ENCODE data around the gene PRR14. TPM values are rescaled to one million over a fixed set of nuclear protein-coding genes. Genes with fewer than 3 reads are reported as not detected.

The PRR14 gene
- 37.8 TPM for total RNA-seq

GRCh38 chr16:30650369-30651123, at the start of gene PRR14:
TSS of gene PRR14 (plus strand) at chr16:30650960. CDS start at chr16:30651646, 686 bp downstream.
- DNase-seq (ENCODE audit: low spot score), result peak; percentile 100

- no peak for DNase-seq (ENCODE audit: low spot score)
Observed at GRCh38 chr16:30601966-30602365, 48.8 kb upstream of the PRR14 start.

GRCh38 chr16:30602616-30603277, 48.0 kb upstream of the PRR14 start:
- no peak for DNase-seq (ENCODE audit: low spot score)

- no peak for DNase-seq (ENCODE audit: low spot score)
Observed at GRCh38 chr16:30603945-30604315, 46.8 kb upstream of the PRR14 start.

GRCh38 chr16:30604316-30604947, 46.3 kb upstream of the PRR14 start:
- no peak for DNase-seq (ENCODE audit: low spot score)

GRCh38 chr16:30605158-30605557, 45.6 kb upstream of the PRR14 start:
- no peak for DNase-seq (ENCODE audit: low spot score)

GRCh38 chr16:30606004-30606403, 44.8 kb upstream of the PRR14 start:
- DNase-seq (ENCODE audit: low spot score), result no peak

- DNase-seq (ENCODE audit: low spot score), result peak; percentile 67
Observed at GRCh38 chr16:30609002-30609925, 41.5 kb upstream of the PRR14 start.

- DNase-seq (ENCODE audit: low spot score), result peak; percentile 97
Observed at GRCh38 chr16:30609926-30610839, 40.6 kb upstream of the PRR14 start, which contains the start of gene ZNF689. TSS of gene ZNF689 (minus strand) at chr16:30610389. CDS start at chr16:30610041, 348 bp downstream.

- no peak for DNase-seq (ENCODE audit: low spot score)
Observed at GRCh38 chr16:30615358-30616091, 35.2 kb upstream of the PRR14 start.

- DNase-seq (ENCODE audit: low spot score), result no peak
Observed at GRCh38 chr16:30619202-30619601, 31.6 kb upstream of the PRR14 start.

GRCh38 chr16:30619638-30620037, 31.1 kb upstream of the PRR14 start:
- DNase-seq (ENCODE audit: low spot score), result no peak

- DNase-seq (ENCODE audit: low spot score), result no peak
Observed at GRCh38 chr16:30620169-30620568, 30.6 kb upstream of the PRR14 start.

GRCh38 chr16:30621765-30622164, 29.0 kb upstream of the PRR14 start:
- DNase-seq (ENCODE audit: low spot score), result no peak

GRCh38 chr16:30622455-30623032, 28.2 kb upstream of the PRR14 start:
- DNase-seq (ENCODE audit: low spot score), result no peak

GRCh38 chr16:30623536-30624283, 27.1 kb upstream of the PRR14 start:
- DNase-seq (ENCODE audit: low spot score), result no peak

- DNase-seq (ENCODE audit: low spot score), result no peak
Observed at GRCh38 chr16:30626236-30626635, 24.5 kb upstream of the PRR14 start.

GRCh38 chr16:30628628-30629540, 21.9 kb upstream of the PRR14 start:
- DNase-seq (ENCODE audit: low spot score), result peak; percentile 88
